IMR-90 (cell line): ENCODE data around the gene UMODL1. TPM values are rescaled to one million over a fixed set of nuclear protein-coding genes. Genes with fewer than 3 reads are reported as not detected.
A peak's percentile ranks its signal among the peaks of the same experiment; 100 is the strongest.

Experiments used
- ATAC-seq: fragments of 200-7000 bp; cut with Tn5 transposase; 2 replicates; pipeline ENCODE4 v1.9.1; 2020; ENCODE audit warnings: low read depth, mild to moderate bottlenecking, moderate library complexity
- BruUV-seq: library from RNA; stranded (reverse); fragments of 400-500 nt; replicated peaks from 2 replicates; lab custom pipeline; 2021; lab: Mats Ljungman, UMichigan
- CTCF ChIA-PET: fragments of 300-600 bp; formaldehyde crosslinking; extraction: SDS; loops from one replicate; lab custom pipeline; 2021; ENCODE audit warnings: antibody characterized with exemption; lab: Yijun Ruan, JAX
- POLR2A ChIA-PET: fragments of 300-600 bp; sonication (Branson Sonifier 250); formaldehyde crosslinking; loops from one replicate; lab custom pipeline; 2022; ENCODE audit warnings: antibody characterized with exemption; ENCODE audit not compliant: unreplicated experiment; lab: Charles Lee
- DNase-seq: peaks from one replicate; pipeline ENCODE4 v3.0.0; 2013
- H2AFZ ChIP-seq: replicated peaks from 2 replicates; pipeline ENCODE3; 2013; ENCODE audit warnings: low read length, mild to moderate bottlenecking; ENCODE audit not compliant: poor library complexity
- H2AK5ac ChIP-seq: 2 replicates; pipeline ENCODE4 v1.6.1; 2013; ENCODE audit warnings: low read depth, low read length, inconsistent platforms
- H2AK9ac ChIP-seq: replicated peaks from 2 replicates; pipeline ENCODE3; 2013; ENCODE audit warnings: mild to moderate bottlenecking, low read depth, low read length, moderate library complexity; ENCODE audit not compliant: poor library complexity
- H2BK120ac ChIP-seq: 2 replicates; pipeline ENCODE4 v1.6.1; 2013; ENCODE audit warnings: low read depth, low read length, inconsistent platforms
- H2BK15ac ChIP-seq: 3 replicates; pipeline ENCODE4 v1.6.1; 2013; ENCODE audit warnings: low read depth, low read length, inconsistent platforms
- H2BK20ac ChIP-seq: 2 replicates; pipeline ENCODE4 v1.6.1; 2013; ENCODE audit warnings: low read depth, mild to moderate bottlenecking, inconsistent platforms, low read length, moderate library complexity
- H2BK5ac ChIP-seq: 2 replicates; pipeline ENCODE4 v1.6.1; 2013; ENCODE audit warnings: mild to moderate bottlenecking, low read depth, low read length, inconsistent platforms; ENCODE audit not compliant: poor library complexity, severe bottlenecking
- H3K14ac ChIP-seq: replicated peaks from 2 replicates; pipeline ENCODE4 v1.6.1; 2013; ENCODE audit warnings: low read depth, low read length, inconsistent platforms
- H3K18ac ChIP-seq: 2 replicates; pipeline ENCODE4 v1.6.1; 2013; ENCODE audit warnings: low read depth, low read length, control low read depth
- H3K23ac ChIP-seq: 2 replicates; pipeline ENCODE4 v1.6.1; 2013; ENCODE audit warnings: low read depth, low read length, inconsistent platforms
- H3K27ac ChIP-seq: 2 replicates; pipeline ENCODE4 v1.5.1; 2013; ENCODE audit warnings: mild to moderate bottlenecking, control low read depth, low read length; ENCODE audit not compliant: insufficient read depth
- H3K27me3 ChIP-seq: 2 replicates; pipeline ENCODE4 v1.6.1; 2013; ENCODE audit warnings: low read length; ENCODE audit not compliant: control insufficient read depth, insufficient read depth
- H3K36me3 ChIP-seq: 2 replicates; pipeline ENCODE4 v1.6.1; 2013; ENCODE audit warnings: low read length, mixed read lengths; ENCODE audit not compliant: control insufficient read depth, insufficient read depth
- H3K4ac ChIP-seq: 2 replicates; pipeline ENCODE4 v1.6.1; 2013; ENCODE audit warnings: low read depth, low read length, inconsistent platforms
- H3K4me1 ChIP-seq: 2 replicates; pipeline ENCODE4 v1.6.1; 2013; ENCODE audit warnings: low read length, mixed read lengths; ENCODE audit not compliant: control insufficient read depth, insufficient read depth
- H3K4me2 ChIP-seq: 2 replicates; pipeline ENCODE4 v1.6.1; 2013; ENCODE audit warnings: low read depth, mild to moderate bottlenecking, control low read depth, low read length, moderate library complexity
- H3K4me3 ChIP-seq: 2 replicates; pipeline ENCODE4 v1.5.1; 2013; ENCODE audit warnings: low read depth, mild to moderate bottlenecking, control low read depth, low read length, moderate library complexity; ENCODE audit not compliant: insufficient read depth
- H3K56ac ChIP-seq: 2 replicates; pipeline ENCODE4 v1.6.1; 2013; ENCODE audit warnings: low read length, inconsistent platforms; ENCODE audit not compliant: insufficient read depth; ENCODE audit errors: extremely low read depth
- H3K79me1 ChIP-seq, 2 experiments: 2 replicates each; pipeline ENCODE4 v1.6.1; 2013; ENCODE audit warnings: low read length in 2 of 2, inconsistent platforms in 1 of 2, low read depth in 1 of 2
- H3K9ac ChIP-seq: 2 replicates; pipeline ENCODE4 v1.6.1; 2013; ENCODE audit warnings: low read depth, low read length, control low read depth
- H3K9me1 ChIP-seq: 2 replicates; pipeline ENCODE4 v1.6.1; 2013; ENCODE audit warnings: low read length, inconsistent platforms; ENCODE audit not compliant: insufficient read depth
- H3K9me3 ChIP-seq: 2 replicates; pipeline ENCODE4 v1.6.1; 2013; ENCODE audit warnings: low read length; ENCODE audit not compliant: control insufficient read depth, insufficient read depth
- H4K20me1 ChIP-seq: 2 replicates; pipeline ENCODE4 v1.6.1; 2013; ENCODE audit warnings: low read length, inconsistent platforms; ENCODE audit not compliant: insufficient read depth
- H4K5ac ChIP-seq: 2 replicates; pipeline ENCODE4 v1.6.1; 2013; ENCODE audit warnings: mild to moderate bottlenecking, low read depth, low read length, control low read depth
- H4K8ac ChIP-seq, 2 experiments: 2 replicates each; pipeline ENCODE4 v1.6.1; 2013; ENCODE audit warnings: low read depth in 2 of 2, low read length in 2 of 2, control low read depth in 1 of 2, inconsistent platforms in 1 of 2
- H4K91ac ChIP-seq: 2 replicates; pipeline ENCODE4 v1.6.1; 2013; ENCODE audit warnings: low read depth, low read length, inconsistent platforms; ENCODE audit not compliant: insufficient read depth
- BHLHE40 ChIP-seq: fragments of 150-350 bp; IDR thresholded peaks from 2 replicates; pipeline ENCODE4 v1.6.1; 2016; ENCODE audit warnings: mild to moderate bottlenecking, low read depth, low read length
- CEBPB ChIP-seq: IDR thresholded peaks from 2 replicates; pipeline ENCODE4 v1.6.1; 2012; ENCODE audit warnings: low read depth, low read length, improper control_type of control experiment
- MXI1 ChIP-seq: IDR thresholded peaks from 2 replicates; pipeline ENCODE4 v1.6.1; 2012; ENCODE audit warnings: low read depth, mild to moderate bottlenecking, low read length, moderate library complexity, borderline replicate concordance
- WGBS, 2 experiments: methylation state at CpG; one replicate each; pipeline versions ENCODE4 v1.1.5 to v1.1.7; 2013; ENCODE audit warnings: missing lambda C conversion rate in 2 of 2; ENCODE audit not compliant: insufficient read length in 1 of 2; ENCODE audit errors: extremely low coverage in 2 of 2; 5-methylcytosine and 5-hydroxymethylcytosine counted together
- dilution Hi-C: fragments of 300-500 bp; cut with HindIII; formaldehyde crosslinking; loops from one replicate; pipeline ENCODE4 v1.14.3; 2018; ENCODE audit warnings: low sequenced_read_pairs; ENCODE audit not compliant: unreplicated experiment
- in situ Hi-C: fragments of 300-500 bp; cut with MboI; formaldehyde crosslinking; loops from 3 replicates; pipeline ENCODE4 v1.14.3; 2019; ENCODE audit warnings: low sequenced_read_pairs, inconsistent platforms, mixed read lengths
- intact Hi-C: fragments of 100-400 bp; cut with micrococcal nuclease; formaldehyde crosslinking; loops from 2 replicates; pipeline ENCODE4 v1.10.0; 2022
- polyA plus RNA-seq, 3 experiments: library from polyadenylated mRNA; depleted of rRNA; stranded (reverse); fragments of >200 nt; gene quantifications; 2 replicates each; pipeline ENCODE4 v1.2.3, GENCODE V29; 2012; ENCODE audit warnings: low replicate concordance in 1 of 3
- total RNA-seq: library from RNA; depleted of rRNA; stranded (reverse); fragments of >200 nt; gene quantifications from 2 replicates; pipeline ENCODE4 v1.2.3, GENCODE V29; 2012

The UMODL1 gene
- total and polyA plus RNA-seq, 2 of the 4 experiments (the other 2 are of a cell fraction) = 0.02 TPM; not detected in 1

DNA sequence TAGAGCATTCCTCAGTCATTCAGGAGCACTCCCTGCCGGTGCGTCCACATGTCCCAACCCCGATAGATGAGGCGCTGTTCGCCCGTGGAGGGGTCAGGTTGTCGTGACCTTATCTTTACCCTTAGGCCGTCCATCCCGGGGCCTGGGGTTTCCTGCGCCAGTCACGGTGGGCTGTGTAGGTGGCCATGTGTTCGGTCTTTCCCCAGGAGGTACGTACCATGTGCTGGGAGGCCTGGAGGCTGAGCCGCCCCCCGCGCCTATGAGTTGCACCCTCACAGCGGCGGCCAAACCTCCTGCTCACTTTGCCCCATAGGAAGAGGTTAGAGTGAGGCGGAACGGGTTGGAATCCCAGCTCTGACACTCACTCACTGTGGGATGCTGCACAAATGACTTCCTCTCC lies 35.3 kb downstream of the UMODL1 start:
- Histone ChIP-seq H4K8ac (no peak overlapping the region), H3K56ac (no peak overlapping the region), H3K27me3 (peaks cover under 1% of the 10 kb centered on the region; the same call in 1 of the 2 replicates), H3K36me3 (no peaks in the 10 kb centered on the region), H4K5ac (no peak overlapping the region), H3K9me1 (no peaks in the 10 kb centered on the region), H2AK9ac (no peak overlapping the region), H3K9ac (no peak overlapping the region), H2BK15ac (no peak overlapping the region), H3K27ac (no peak overlapping the region), H2BK120ac (no peak overlapping the region), H2AK5ac (no peak overlapping the region), H3K4me3 (no peak overlapping the region), H2BK5ac (no peak overlapping the region), H2BK20ac (peak overlapping the region; percentile 18; the same call in 1 of the 2 replicates), H3K23ac (no peak overlapping the region), H3K18ac (no peak overlapping the region), H3K4ac (no peak overlapping the region; the same call in 1 of the 2 replicates), H3K79me1 (no peaks in the 10 kb centered on the region), H2AFZ (no peak overlapping the region), H4K91ac (no peak overlapping the region), H4K20me1 (no peaks in the 10 kb centered on the region), H3K4me2 (no peak overlapping the region), H3K4me1 (peaks cover 2% of the 10 kb centered on the region; the same call in 1 of the 2 replicates), H3K14ac (no peak overlapping the region), H3K9me3 (no peaks in the 10 kb centered on the region)
- CTCF ChIA-PET = interaction anchor here (0.7 kb wide), 1 partner anchor 67 kb away, joined by 3 read pairs; no protein-coding TSS in a partner anchor
- intact Hi-C loops (loop anchor here (2.0 kb wide), 1 partner anchor 290 kb away; no protein-coding TSS in a partner anchor), dilution Hi-C loops (no loop called here), in situ Hi-C loops (no loop called here)
- DNase-seq = no peak
- BruUV-seq = no TSS peak
- no CpG with 5 or more reads among the region's 20 CpGs for whole genome bisulfite sequencing, 2 experiments
- no peak for TF ChIP-seq MXI1
- TF ChIP-seq CEBPB = no peak
- TF ChIP-seq BHLHE40 = no peak
- POLR2A ChIA-PET = no interaction called here
- no peak for ATAC-seq
